Stimulated activated CD8-positive, alpha-beta memory T cell treated with anti-CD3 and anti-CD28 coated beads, Interleukin-4, amount 100 ng/mL, for 4 hours (primary cell): ENCODE data around the gene AIPL1.

Source experiments
- DNase-seq, 2 donors: peaks; one replicate each; pipeline ENCODE4 v3.0.0-alpha.2; 2020; ENCODE audit warnings: low read depth in 2 of 2, low spot score in 1 of 2

The AIPL1 gene

DNA sequence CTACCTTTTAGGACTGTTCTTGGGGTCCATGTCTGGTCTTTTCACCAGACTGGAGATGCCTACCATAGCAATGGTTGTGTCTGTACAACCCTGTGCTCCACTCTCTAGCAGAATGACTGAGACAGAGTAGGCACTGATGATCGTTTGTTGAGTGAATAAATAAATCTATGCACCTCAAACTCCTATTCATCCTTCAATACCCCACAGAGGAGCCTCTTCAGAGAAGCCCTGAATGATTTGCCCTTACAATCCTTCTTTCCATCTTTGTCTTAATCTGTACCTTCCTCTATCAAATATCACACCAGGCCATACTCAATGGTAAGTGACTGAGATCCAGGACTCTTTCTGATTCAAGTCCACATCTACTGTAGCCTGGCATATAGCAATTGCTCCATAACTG is 32.6 kb upstream of the AIPL1 start:
- no peak for DNase-seq

DNA sequence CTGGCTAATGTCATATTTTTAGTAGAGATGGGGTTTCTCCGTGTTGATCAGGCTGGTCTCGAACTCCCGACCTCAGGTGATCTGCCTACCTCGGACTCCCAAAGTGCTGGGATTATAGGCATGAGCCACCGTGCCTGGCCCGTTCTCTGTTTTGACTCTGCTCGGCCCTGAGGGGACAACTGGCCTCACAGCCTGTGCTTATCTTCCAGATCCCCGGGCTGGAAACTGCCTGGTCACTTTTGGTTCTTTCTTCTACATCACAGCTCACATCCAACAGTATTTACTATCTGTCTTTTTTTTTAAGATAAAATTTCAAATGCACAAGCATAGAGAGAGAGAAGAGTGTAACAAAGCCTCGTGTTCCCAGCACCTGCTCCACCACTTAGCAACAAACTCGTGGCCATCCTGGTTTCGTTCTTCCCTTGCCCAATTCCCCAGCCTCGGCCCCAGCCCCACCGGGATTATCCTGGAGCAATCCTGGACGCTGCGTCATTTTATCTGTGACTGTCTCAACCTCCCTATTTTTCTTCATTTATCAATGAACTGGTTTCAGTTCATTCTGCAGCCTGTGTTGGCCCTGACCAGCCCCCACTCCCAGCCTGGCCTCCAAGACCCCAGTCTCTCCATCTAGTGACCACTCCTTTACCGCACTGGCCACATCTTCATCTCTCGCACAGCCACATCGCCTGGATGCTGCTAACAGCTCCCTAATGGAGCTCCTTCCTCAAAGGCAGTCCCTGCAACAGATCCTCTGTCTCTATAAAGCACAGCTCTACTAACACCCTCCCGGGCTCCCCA is 30.5 kb upstream of the AIPL1 start:
- DNase-seq, result no peak

GRCh38 chr17:6464446-6465041 is 29.6 kb upstream of the AIPL1 start:
- no peak for DNase-seq

- DNase-seq, result no peak
These were observed 28.9 kb upstream of the AIPL1 start for GRCh38 chr17:6463616-6464445.

- DNase-seq, result no peak
These were observed 27.8 kb upstream of the AIPL1 start for GRCh38 chr17:6462692-6463091.

- DNase-seq, result no peak
These were observed 27.0 kb upstream of the AIPL1 start for GRCh38 chr17:6461792-6462524.

DNA sequence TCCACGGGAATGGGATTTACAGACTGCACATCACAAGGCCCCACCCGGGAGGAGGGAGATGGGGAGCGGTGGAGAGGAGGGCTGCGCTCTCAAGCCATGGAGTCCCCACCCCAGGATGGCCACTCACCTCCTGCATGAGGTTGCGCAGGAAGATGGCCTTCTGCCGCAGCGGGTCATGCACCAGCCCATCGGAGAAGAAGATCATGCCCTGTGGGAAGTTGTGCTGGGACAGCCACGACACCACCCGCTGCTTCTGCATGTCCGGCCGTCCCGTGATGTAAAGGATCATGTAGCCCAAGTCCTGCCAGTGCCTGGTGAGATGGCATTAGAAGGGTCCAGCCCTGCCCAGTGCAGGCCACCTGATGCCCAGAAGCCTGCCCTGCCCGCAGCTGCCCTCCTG is 26.3 kb upstream of the AIPL1 start:
- no peak for DNase-seq

DNA sequence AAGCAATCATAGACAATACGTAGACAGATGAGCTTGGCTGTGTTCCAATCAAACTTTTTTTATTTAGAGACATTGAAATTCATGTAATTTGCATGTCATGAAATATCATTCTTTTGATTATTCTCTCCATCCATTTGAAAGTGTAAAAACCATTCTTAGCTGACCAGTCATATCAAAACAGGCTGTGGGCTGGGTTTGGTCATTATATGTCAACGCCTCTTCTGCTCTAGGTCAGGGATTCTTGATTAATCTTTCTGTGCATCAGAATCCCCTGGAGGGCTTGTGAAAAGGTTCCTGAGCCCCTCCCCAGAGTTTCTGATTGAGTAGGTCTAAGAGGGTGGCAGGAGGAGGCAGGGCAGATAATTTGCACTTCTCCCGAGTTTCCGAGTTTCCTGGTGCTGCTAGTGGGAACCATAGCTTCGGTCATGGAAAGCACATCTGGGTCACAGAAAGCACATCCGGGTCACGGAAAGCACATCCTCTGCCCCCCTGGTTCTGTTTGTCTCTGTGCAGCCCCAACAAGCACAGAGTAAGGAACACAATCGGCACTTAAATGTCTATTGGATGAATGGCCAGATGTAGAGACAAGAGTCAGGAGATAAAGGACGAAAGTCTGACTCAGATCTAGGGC is 25.7 kb upstream of the AIPL1 start:
- DNase-seq, result no peak

- no peak for DNase-seq
These were observed 23.6 kb upstream of the AIPL1 start for GRCh38 chr17:6458460-6458950.

DNA sequence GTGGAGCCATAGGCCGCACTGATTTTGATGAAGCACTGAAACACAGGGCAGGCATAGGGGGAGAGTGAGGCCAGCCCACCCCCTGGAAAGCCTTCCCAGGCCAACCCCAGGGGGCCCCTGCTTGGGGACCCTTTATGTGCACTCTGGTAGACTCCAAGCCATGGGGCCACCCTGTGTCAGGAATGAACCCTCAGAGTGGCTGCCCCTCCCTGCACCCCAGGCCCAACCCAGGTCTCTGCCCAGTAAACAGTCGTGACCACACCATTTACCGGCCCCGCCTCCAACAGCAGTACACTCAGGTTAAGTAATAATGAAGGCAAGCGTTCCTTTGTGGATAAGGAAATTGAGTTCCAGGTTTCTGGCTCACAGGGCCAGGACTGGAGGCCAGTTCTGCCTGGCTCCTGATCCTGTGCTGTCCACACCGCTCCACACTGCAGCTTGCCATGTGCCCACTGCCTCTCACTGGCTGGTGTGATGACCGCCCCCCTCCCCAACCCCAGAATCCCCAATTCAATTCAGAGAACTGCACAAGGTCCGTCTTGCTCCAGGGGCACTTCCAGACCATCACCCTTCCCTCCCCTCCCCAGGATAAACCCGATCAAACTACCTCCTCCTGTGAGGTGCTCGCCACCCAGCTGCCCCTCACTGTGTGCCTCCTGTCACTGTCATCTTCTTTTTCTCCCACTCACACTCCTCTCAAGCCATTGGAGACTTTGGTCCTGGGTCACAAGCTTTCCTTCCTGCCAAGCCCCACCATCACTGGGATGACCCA is 23.0 kb upstream of the AIPL1 start:
- no peak for DNase-seq

DNA sequence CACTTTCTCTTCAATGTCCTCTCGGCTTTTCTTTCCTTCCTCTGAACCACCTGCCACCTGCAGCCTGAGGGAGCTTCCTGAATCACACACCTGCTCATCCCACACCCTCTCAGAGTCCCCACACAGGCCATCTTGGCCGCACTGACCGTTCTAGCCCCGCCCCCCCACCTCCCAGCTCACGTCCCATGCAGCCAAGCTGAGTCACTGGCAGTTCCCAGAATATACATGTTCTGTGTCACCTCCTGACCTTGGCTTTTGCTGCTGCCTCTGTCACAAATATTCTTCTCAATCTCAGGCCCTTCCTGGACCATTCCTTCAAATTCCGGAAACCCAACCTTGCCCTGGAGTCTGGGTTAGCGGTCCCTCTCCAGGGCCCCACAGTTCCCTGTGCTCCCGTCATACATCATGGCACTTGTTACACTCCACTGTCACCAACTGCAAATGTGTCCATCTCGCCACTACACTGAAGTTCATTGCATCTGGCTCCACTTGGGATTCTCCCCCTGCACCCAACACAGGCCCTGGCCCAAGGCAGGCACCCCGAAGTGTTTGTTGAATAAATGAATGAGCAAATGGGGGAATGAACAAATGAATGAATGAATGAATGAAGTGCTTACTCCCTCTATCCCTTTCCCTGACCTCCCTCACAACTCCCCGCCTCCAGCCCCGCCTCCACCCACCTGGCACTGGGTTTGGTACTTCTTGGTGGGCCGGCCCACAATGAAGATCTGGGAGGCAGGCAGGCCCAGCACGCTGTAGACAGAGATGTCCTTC is 22.2 kb upstream of the AIPL1 start:
- DNase-seq, result no peak

DNA sequence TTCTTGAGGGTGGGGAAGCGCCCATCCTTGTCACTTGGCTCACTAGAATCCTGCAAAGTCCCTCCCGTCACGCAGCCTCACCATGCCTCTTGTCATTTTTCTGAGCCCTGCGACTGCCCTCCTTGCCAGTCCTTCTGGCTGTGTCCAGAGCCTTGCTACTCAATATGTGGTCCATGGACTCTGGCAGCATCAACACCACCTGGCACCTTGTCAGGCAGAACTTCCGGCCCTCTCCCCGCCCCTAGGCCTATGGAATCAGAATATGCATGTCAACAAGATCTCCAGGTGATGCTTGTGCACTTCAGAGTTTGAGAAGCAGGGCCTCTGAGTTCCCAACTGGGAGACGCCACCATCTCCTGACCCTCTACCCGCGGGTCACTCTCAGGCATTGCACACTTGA is 21.4 kb upstream of the AIPL1 start:
- DNase-seq, result no peak

- DNase-seq, result no peak
These were observed 20.4 kb upstream of the AIPL1 start for GRCh38 chr17:6455321-6455705.

- no peak for DNase-seq
These were observed 19.8 kb upstream of the AIPL1 start for GRCh38 chr17:6454495-6455320.

DNA sequence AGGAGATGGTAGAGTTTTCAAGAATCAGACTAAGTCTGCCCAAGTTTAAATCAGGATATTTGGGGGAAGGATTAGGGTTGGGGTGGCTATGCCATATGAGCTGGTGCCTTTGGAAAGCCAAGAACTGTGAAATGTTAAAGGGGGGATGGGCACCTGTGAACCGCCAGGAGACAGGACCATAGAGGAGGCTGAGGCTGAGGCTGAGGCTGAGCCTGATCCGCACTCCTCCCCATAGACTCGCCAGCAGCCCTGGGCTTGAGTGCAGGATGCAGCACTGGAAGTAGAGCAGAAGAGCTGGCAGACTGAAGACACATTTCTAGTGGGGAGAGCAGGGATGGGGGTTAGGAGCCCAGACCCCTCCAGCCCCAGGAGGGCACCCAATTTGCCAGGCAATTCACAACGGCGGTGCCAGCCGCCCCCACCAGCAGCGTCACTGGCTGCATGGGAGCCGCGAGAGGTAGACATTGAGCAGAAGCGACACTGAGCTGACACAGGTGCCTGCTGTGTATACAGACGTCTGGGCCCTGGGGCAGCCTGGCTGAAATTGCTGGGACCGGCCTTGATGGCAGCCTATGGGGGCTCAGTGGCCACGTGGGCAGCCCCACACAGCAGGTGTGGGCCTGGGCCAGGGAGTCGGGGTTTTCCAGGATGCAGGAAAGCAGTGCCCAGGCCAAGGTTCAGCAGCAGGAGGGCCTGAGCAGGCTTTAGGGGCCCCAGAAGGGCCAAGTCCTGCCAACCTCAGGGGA is 18.5 kb upstream of the AIPL1 start:
- no peak for DNase-seq

DNA sequence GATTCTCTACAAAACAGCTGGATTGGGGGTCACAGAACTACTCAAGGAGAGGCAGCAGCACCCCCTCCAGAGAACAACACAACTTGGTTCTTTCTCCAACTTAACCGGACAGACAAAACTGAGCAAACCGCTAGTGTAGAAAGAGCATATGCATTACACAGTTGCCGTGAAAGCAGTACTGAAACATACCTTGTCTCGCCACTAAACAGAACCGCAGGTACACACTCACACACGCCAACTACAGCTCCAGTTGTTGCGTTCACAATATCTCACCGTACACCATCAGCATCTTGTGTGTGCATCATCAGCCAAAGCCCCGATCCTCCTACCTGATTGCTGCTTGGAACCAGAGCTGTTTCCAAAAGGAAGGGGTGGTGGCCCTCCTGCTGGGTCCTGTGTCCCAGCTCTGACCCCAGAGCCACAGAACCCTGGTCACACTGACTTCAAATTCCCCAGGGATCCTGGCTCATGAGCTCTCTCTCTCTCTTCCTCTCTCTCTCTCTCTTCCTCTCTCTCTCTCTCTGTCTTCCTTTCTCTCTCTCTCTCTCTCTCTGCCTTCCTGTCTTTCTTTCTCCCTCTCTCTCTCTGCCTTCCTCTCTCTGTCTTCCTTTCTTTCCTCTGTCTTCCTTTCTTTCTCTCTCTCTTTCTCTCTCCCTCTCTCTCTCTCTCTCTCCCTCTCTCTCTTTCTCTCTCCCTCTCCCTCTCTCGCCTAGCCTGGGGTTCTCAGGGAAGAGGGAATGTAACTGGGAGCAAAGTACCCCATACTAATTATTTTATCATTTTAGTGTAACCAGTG is 17.7 kb upstream of the AIPL1 start:
- DNase-seq, result no peak
